NB4 (cell line): ENCODE results near the gene ASCC2.
A peak's percentile ranks its signal among the peaks of the same experiment; 100 is the strongest.

Source experiments
- DNase-seq: peaks from one replicate; pipeline ENCODE4 v3.0.0; 2010; ENCODE audit warnings: low read depth
- H3K4me3 ChIP-seq: one replicate; pipeline ENCODE4 v1.5.1; 2011; ENCODE audit warnings: mild to moderate bottlenecking, low read depth, low read length, moderate library complexity
- CTCF ChIP-seq: IDR thresholded peaks from one replicate; pipeline ENCODE4 v1.5.1; 2012; ENCODE audit warnings: low read depth, low read length
- MYC ChIP-seq: IDR thresholded peaks from 2 replicates; pipeline ENCODE4 v1.6.1; 2011; ENCODE audit warnings: low read depth, low read length
- POLR2A ChIP-seq: IDR thresholded peaks from 2 replicates; pipeline ENCODE4 v1.6.1; 2011; ENCODE audit warnings: mild to moderate bottlenecking; ENCODE audit not compliant: insufficient read length; ENCODE audit errors: extremely low read depth
- TF ChIP-seq, protein P1 (sequence below): IDR thresholded peaks from 2 replicates; pipeline ENCODE4 v1.6.1; 2011; ENCODE audit warnings: low read depth, low read length

ASCC2 gene

GRCh38 chr22:29827091-29827490 lies 11.0 kb downstream of the ASCC2 start:
- DNase-seq, result no peak
- TF ChIP-seq MYC, result no peak
- TF ChIP-seq POLR2A, result no peak
- TF ChIP-seq, protein P1, sequence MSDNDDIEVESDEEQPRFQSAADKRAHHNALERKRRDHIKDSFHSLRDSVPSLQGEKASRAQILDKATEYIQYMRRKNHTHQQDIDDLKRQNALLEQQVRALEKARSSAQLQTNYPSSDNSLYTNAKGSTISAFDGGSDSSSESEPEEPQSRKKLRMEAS, result no peak
- no peak for TF ChIP-seq CTCF
- H3K4me3 ChIP-seq, result no peak overlapping the region

DNA sequence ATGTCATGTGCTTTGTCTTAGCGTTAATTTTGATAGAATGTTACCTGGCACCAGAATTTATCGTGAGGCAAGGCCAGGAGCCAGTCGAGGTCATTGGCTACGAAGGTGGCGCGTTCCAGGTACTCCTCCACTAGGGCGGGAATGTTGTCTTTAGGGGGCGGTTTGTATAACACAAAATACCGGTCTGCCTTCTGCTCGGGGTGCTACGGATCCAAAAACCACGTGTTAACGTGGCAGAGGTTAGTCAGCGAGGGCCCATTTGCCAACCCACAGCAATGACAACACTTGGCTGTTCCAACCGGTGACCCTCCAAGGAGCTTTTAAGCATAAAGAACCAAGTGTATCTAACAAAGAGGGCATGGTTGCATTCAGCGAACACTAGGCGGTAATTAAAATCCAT lies 12.5 kb downstream of the ASCC2 start:
- H3K4me3 ChIP-seq, result no peak overlapping the region
- no peak for DNase-seq
- TF ChIP-seq, protein P1, result no peak
- no peak for TF ChIP-seq CTCF
- TF ChIP-seq POLR2A, result no peak
- TF ChIP-seq MYC, result no peak

GRCh38 chr22:29824677-29825076 lies 13.4 kb downstream of the ASCC2 start:
- TF ChIP-seq POLR2A (no peak), CTCF (no peak), MYC (no peak)
- TF ChIP-seq, protein P1, result no peak
- no peak for DNase-seq
- H3K4me3 ChIP-seq, result no peak overlapping the region

- TF ChIP-seq, protein P1, result 0 out of 2 replicates have a peak, but pooled peaks have one; percentile 29
- no peak for TF ChIP-seq POLR2A
- H3K4me3 ChIP-seq, result no peak overlapping the region
- DNase-seq, result peak; percentile 94
These were observed 16.6 kb downstream of the ASCC2 start for GRCh38 chr22:29821291-29822016.

GRCh38 chr22:29820961-29821290 lies 17.1 kb downstream of the ASCC2 start:
- H3K4me3 ChIP-seq, result no peak overlapping the region
- TF ChIP-seq, protein P1, result no peak
- no peak for DNase-seq

DNA sequence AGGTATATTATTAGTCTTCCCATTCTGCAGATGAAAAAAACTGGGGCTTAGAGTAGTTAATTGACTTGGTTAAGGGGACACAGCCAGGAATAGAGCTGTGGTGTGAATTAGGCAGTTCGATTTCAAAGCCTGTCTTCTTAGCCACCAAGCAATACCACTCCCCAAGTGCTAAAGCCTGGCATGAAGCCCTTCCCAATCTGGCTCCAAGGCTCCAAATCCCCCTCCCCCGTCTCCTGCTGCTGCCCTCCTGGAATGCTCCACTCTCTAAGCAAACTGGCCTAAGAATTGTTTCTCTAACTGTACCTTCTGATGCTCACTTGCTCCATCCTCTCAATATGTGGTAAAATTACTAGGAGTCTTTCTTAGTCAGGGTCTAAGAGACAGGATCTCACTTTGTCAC lies 18.6 kb downstream of the ASCC2 start:
- H3K4me3 ChIP-seq, result no peak overlapping the region
- TF ChIP-seq MYC (no peak), CTCF (no peak)
- TF ChIP-seq, protein P1, result no peak
- DNase-seq, result no peak
